ENCODE results near the gene CDCA5. TPM values are rescaled to one million over a fixed set of nuclear protein-coding genes. Genes with fewer than 3 reads are reported as not detected.

CDCA5 gene
- total RNA-seq, 6 experiments from 2014 or later, result 14.3 to 28.3 (median 26.6) TPM

DNA sequence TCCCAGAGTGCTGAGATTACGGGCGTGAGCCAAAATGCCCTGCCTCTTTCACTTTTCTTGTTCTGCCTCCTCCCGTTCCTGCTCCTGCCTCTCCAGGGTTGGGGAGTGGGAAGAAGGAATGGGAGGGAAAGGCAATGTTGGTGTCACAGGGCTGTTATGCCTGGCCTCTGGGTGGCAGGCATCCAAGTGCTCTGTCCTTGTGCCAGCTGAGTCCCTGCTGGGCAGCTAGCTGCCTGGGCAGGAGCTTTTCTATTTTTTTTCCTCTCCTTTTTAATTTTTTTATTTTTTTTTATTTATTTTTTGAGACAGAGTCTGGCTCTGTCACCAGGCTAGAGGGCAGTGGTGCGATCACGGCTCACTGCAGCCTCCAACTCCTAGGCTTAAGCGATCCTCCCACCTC lies 46.9 kb downstream of the CDCA5 start:
- no peak for DNase-seq
- TF ChIP-seq, protein P1, sequence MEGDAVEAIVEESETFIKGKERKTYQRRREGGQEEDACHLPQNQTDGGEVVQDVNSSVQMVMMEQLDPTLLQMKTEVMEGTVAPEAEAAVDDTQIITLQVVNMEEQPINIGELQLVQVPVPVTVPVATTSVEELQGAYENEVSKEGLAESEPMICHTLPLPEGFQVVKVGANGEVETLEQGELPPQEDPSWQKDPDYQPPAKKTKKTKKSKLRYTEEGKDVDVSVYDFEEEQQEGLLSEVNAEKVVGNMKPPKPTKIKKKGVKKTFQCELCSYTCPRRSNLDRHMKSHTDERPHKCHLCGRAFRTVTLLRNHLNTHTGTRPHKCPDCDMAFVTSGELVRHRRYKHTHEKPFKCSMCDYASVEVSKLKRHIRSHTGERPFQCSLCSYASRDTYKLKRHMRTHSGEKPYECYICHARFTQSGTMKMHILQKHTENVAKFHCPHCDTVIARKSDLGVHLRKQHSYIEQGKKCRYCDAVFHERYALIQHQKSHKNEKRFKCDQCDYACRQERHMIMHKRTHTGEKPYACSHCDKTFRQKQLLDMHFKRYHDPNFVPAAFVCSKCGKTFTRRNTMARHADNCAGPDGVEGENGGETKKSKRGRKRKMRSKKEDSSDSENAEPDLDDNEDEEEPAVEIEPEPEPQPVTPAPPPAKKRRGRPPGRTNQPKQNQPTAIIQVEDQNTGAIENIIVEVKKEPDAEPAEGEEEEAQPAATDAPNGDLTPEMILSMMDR (IDR thresholded peaks at IDR 0.05), result no peak
- Mint-ChIP-seq H3K36me3 (ENCODE audit: low read depth) (no peaks in the 10 kb centered on the region), H3K27ac (no peak overlapping the region), H3K9me3 (no peaks in the 10 kb centered on the region), H3K4me3 (no peak overlapping the region), H3K27me3 (ENCODE audit: insufficient read depth) (no peaks in the 10 kb centered on the region), H3K4me1 (ENCODE audit: low read depth) (no peaks in the 10 kb centered on the region)

DNA sequence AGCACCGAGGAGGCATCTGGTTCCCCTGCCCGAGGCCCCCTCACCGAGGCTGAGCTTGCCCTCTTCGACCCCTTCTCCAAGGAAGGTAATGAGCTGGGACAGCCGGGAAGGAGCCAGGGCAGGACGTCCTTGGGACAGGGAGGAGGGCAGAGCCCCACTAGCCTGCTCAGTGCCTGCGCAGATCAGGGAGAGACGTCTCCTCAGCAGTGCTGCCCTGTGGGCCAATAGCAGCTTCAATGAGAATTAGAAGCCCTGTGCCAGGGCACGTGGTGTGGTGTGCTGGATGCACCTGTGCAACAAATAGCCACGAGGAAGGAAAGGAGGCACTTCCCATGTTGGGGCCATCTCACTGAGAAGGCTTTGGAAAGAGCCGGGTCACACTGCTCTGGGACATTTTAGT lies 48.3 kb downstream of the CDCA5 start:
- TF ChIP-seq, protein P1 (IDR thresholded peaks at IDR 0.05), result no peak
- no peaks in the 10 kb centered on the region for H3K27me3 Mint-ChIP-seq (ENCODE audit: insufficient read depth)
- no peaks in the 10 kb centered on the region for H3K36me3 Mint-ChIP-seq (ENCODE audit: low read depth)
- DNase-seq, result no peak
- no peak overlapping the region for H3K4me3 Mint-ChIP-seq
- H3K9me3 Mint-ChIP-seq, result no peaks in the 10 kb centered on the region
- no peak overlapping the region for H3K27ac Mint-ChIP-seq
- no peaks in the 10 kb centered on the region for H3K4me1 Mint-ChIP-seq (ENCODE audit: low read depth)

DNA sequence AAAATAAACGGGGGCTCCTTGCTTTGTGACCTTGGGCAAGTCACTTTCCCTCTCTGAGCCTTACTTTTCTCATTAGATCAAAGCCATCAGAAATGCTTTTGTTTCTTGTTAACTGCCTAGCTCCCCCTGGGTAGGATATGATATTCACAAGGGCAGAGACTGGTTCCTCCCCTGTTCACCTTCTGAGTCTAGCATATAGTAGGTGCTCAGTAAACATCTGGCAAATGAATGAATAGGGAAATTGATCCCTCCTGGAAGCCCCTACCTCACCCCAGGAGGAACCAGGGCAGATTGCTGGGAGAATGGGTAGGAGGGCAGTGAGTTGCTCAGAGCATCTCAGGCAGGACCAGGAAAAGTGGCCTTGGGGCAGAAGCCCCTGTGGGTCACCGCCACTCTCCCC lies 49.4 kb downstream of the CDCA5 start:
- H3K27ac Mint-ChIP-seq, result no peak overlapping the region
- no peaks in the 10 kb centered on the region for H3K9me3 Mint-ChIP-seq
- TF ChIP-seq, protein P1 (IDR thresholded peaks at IDR 0.05), result no peak
- no peak overlapping the region for H3K4me3 Mint-ChIP-seq
- no peak for DNase-seq
- H3K27me3 Mint-ChIP-seq (ENCODE audit: insufficient read depth), result no peaks in the 10 kb centered on the region
- no peaks in the 10 kb centered on the region for H3K36me3 Mint-ChIP-seq (ENCODE audit: low read depth)
- no peaks in the 10 kb centered on the region for H3K4me1 Mint-ChIP-seq (ENCODE audit: low read depth)

DNA sequence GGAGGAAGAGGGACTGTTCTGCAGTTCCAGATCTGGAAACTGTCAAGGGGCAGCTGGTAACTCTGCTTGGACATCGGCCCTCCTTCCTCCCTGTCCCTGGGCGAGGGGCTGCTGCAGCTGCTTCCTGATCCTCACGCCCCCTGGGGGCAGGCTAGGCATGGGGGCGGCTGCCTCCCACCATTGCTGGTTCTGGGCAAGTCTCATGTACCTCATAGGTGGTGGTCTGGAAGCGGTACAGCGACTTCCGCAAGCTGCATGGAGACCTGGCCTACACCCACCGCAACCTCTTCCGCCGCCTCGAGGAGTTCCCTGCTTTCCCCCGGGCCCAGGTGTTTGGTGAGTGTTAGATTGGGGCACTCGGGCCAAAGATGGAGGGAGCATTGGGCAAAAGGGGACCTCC lies 51.6 kb downstream of the CDCA5 start:
- H3K4me3 Mint-ChIP-seq, result no peak overlapping the region
- H3K4me1 Mint-ChIP-seq (ENCODE audit: low read depth), result peaks cover 11% of the 10 kb centered on the region
- no peaks in the 10 kb centered on the region for H3K27me3 Mint-ChIP-seq (ENCODE audit: insufficient read depth)

More for the DNA sequence above, 51.6 kb downstream of the CDCA5 start:
- no peak overlapping the region for H3K27ac Mint-ChIP-seq
- H3K9me3 Mint-ChIP-seq, result no peaks in the 10 kb centered on the region
- DNase-seq, result no peak
- TF ChIP-seq, protein P1 (IDR thresholded peaks at IDR 0.05), result no peak
- H3K36me3 Mint-ChIP-seq (ENCODE audit: low read depth), result no peaks in the 10 kb centered on the region

Small RNA genes within 50 kb of the gene (microRNA-seq; reads per million reads assigned to microRNA genes)
- not detected for gene MIR6751

Other genes with a start within 250 kb of the CDCA5 start
- under 1 TPM in 5 of 6 experiments, not detected in 1; 0.02 to 0.21 (median 0.05) TPM for gene CDC42BPG, start 239.4 kb downstream of the CDCA5 start, total RNA-seq (2021; fragmentation: NEBNext Ultra II Directional; extraction: Animal tissue kit (Norgen Biotek cat#: 25700))
- 100 to 1,000 TPM; 189 to 227 (median 197) TPM for gene EHD1, start 205.4 kb downstream of the CDCA5 start, total RNA-seq (2021; fragmentation: NEBNext Ultra II Directional; extraction: Animal tissue kit (Norgen Biotek cat#: 25700))
- gene ATG2A, start 166.8 kb downstream of the CDCA5 start, total RNA-seq (2021; fragmentation: NEBNext Ultra II Directional; extraction: Animal tissue kit (Norgen Biotek cat#: 25700)), result 10 to 100 TPM; 19.0 to 21.7 (median 20.0) TPM
- 10 to 100 TPM; 16.2 to 28.1 (median 19.6) TPM for gene PPP2R5B, start 159.4 kb downstream of the CDCA5 start, total RNA-seq (2021; fragmentation: NEBNext Ultra II Directional; extraction: Animal tissue kit (Norgen Biotek cat#: 25700))
- not detected for gene GPHA2, start 148.1 kb downstream of the CDCA5 start, total RNA-seq (2021; fragmentation: NEBNext Ultra II Directional; extraction: Animal tissue kit (Norgen Biotek cat#: 25700))
- gene MAJIN, start 111.9 kb downstream of the CDCA5 start, total RNA-seq (2021; fragmentation: NEBNext Ultra II Directional; extraction: Animal tissue kit (Norgen Biotek cat#: 25700)), result not detected
- gene BATF2, start 87.1 kb downstream of the CDCA5 start, total RNA-seq (2021; fragmentation: NEBNext Ultra II Directional; extraction: Animal tissue kit (Norgen Biotek cat#: 25700)), result under 1 TPM; 0.22 to 0.45 (median 0.36) TPM
- 10 to 100 TPM; 76.9 to 92.1 (median 87.2) TPM for gene ARL2, start 69.9 kb downstream of the CDCA5 start, total RNA-seq (2021; fragmentation: NEBNext Ultra II Directional; extraction: Animal tissue kit (Norgen Biotek cat#: 25700))
- gene SNX15, start 56.6 kb downstream of the CDCA5 start, total RNA-seq (2021; fragmentation: NEBNext Ultra II Directional; extraction: Animal tissue kit (Norgen Biotek cat#: 25700)), result 10 to 100 TPM; 18.7 to 26.6 (median 25.0) TPM
- gene SAC3D1, start 42.8 kb downstream of the CDCA5 start, total RNA-seq (2021; fragmentation: NEBNext Ultra II Directional; extraction: Animal tissue kit (Norgen Biotek cat#: 25700)), result 10 to 100 TPM; 15.3 to 21.5 (median 18.0) TPM
- gene NAALADL1, start 25.5 kb downstream of the CDCA5 start, total RNA-seq (2021; fragmentation: NEBNext Ultra II Directional; extraction: Animal tissue kit (Norgen Biotek cat#: 25700)), result not detected
- 10 to 100 TPM; 41.0 to 56.6 (median 53.6) TPM for gene ZFPL1, start 182 bp upstream of the CDCA5 start, total RNA-seq (2021; fragmentation: NEBNext Ultra II Directional; extraction: Animal tissue kit (Norgen Biotek cat#: 25700))
- 10 to 100 TPM; 61.2 to 90.1 (median 79.4) TPM for gene VPS51, start 12.2 kb upstream of the CDCA5 start, total RNA-seq (2021; fragmentation: NEBNext Ultra II Directional; extraction: Animal tissue kit (Norgen Biotek cat#: 25700))
- gene TM7SF2, start 27.8 kb upstream of the CDCA5 start, total RNA-seq (2021; fragmentation: NEBNext Ultra II Directional; extraction: Animal tissue kit (Norgen Biotek cat#: 25700)), result 1 to 10 TPM; 3.8 to 6.4 (median 4.9) TPM
- 10 to 100 TPM in 4 of 6 experiments, 1 to 10 TPM in 2; 9.3 to 13.6 (median 11.1) TPM for gene ZNHIT2, start 33.7 kb upstream of the CDCA5 start, total RNA-seq (2021; fragmentation: NEBNext Ultra II Directional; extraction: Animal tissue kit (Norgen Biotek cat#: 25700))
- gene FAU, start 38.1 kb upstream of the CDCA5 start, total RNA-seq (2021; fragmentation: NEBNext Ultra II Directional; extraction: Animal tissue kit (Norgen Biotek cat#: 25700)), result 100 to 1,000 TPM; 631 to 750 (median 715) TPM
- 10 to 100 TPM; 53.2 to 59.7 (median 56.9) TPM for gene MRPL49, start 38.3 kb upstream of the CDCA5 start, total RNA-seq (2021; fragmentation: NEBNext Ultra II Directional; extraction: Animal tissue kit (Norgen Biotek cat#: 25700))
- 10 to 100 TPM; 39.9 to 46.9 (median 42.9) TPM for gene SYVN1, start 50.5 kb upstream of the CDCA5 start, total RNA-seq (2021; fragmentation: NEBNext Ultra II Directional; extraction: Animal tissue kit (Norgen Biotek cat#: 25700))
- gene SPDYC, start 86.2 kb upstream of the CDCA5 start, total RNA-seq (2021; fragmentation: NEBNext Ultra II Directional; extraction: Animal tissue kit (Norgen Biotek cat#: 25700)), result not detected
- 100 to 1,000 TPM; 203 to 271 (median 231) TPM for gene CAPN1, start 97.9 kb upstream of the CDCA5 start, total RNA-seq (2021; fragmentation: NEBNext Ultra II Directional; extraction: Animal tissue kit (Norgen Biotek cat#: 25700))
- 10 to 100 TPM in 5 of 6 experiments, 1 to 10 TPM in 1; 8.6 to 18.3 (median 15.3) TPM for gene POLA2, start 177.9 kb upstream of the CDCA5 start, total RNA-seq (2021; fragmentation: NEBNext Ultra II Directional; extraction: Animal tissue kit (Norgen Biotek cat#: 25700))
- 10 to 100 TPM; 19.0 to 35.3 (median 22.6) TPM for gene CDC42EP2, start 230.8 kb upstream of the CDCA5 start, total RNA-seq (2021; fragmentation: NEBNext Ultra II Directional; extraction: Animal tissue kit (Norgen Biotek cat#: 25700))
- 10 to 100 TPM; 55.4 to 64.3 (median 61.7) TPM for gene DPF2, start 249.8 kb upstream of the CDCA5 start, total RNA-seq (2021; fragmentation: NEBNext Ultra II Directional; extraction: Animal tissue kit (Norgen Biotek cat#: 25700))

All from HFFc6 (cell line).